Measurements from ENCODE around the gene IQCE. TPM values are rescaled to one million over a fixed set of nuclear protein-coding genes. Genes with fewer than 3 reads are reported as not detected.

IQCE gene
- total RNA-seq, 1 donor from 2014 or later = 22.2 TPM

DNA sequence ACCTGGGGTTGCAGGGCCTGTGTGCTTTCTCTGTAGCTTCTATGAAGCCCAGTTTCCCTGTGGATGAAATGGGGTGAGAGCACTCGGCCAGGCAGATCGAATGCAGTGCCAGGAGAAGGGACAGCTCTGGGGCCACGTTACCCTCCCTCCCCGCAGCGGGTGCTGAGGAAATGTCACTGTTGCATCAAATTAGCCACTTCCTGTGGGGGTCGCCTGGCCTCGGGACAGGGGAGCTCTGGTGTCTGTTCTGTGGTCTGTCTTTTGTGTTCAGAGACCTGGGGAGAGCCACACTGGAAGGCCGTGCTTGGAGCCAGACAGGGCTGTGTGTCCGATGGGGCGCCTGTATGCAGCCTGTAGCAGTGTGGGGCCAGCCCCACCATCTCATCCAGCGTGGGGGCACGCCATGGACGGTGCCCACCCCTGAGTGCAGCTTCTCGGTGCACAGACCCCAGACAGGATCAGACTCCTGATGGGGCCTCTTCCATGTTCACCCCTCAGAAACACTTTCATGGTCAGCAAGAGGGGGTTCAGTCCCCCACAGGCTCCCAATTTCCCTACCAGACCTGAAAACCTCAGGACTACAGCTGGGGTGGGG, 86.6 kb downstream of the IQCE start:
- DNase-seq = no peak
- Histone ChIP-seq H3K36me3 (peaks cover 25% of the 10 kb centered on the region), H3K27me3 (no peaks in the 10 kb centered on the region), H3K9me3 (no peaks in the 10 kb centered on the region), H3K27ac (no peak overlapping the region), H3K4me3 (no peak overlapping the region), H3K4me1 (peaks cover 36% of the 10 kb centered on the region)
- intact Hi-C loops (cut with DNase I) = no loop called here
- TF ChIP-seq, protein P1, sequence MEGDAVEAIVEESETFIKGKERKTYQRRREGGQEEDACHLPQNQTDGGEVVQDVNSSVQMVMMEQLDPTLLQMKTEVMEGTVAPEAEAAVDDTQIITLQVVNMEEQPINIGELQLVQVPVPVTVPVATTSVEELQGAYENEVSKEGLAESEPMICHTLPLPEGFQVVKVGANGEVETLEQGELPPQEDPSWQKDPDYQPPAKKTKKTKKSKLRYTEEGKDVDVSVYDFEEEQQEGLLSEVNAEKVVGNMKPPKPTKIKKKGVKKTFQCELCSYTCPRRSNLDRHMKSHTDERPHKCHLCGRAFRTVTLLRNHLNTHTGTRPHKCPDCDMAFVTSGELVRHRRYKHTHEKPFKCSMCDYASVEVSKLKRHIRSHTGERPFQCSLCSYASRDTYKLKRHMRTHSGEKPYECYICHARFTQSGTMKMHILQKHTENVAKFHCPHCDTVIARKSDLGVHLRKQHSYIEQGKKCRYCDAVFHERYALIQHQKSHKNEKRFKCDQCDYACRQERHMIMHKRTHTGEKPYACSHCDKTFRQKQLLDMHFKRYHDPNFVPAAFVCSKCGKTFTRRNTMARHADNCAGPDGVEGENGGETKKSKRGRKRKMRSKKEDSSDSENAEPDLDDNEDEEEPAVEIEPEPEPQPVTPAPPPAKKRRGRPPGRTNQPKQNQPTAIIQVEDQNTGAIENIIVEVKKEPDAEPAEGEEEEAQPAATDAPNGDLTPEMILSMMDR (IDR thresholded peaks at IDR 0.05) = no peak
- ATAC-seq = no peak

DNA sequence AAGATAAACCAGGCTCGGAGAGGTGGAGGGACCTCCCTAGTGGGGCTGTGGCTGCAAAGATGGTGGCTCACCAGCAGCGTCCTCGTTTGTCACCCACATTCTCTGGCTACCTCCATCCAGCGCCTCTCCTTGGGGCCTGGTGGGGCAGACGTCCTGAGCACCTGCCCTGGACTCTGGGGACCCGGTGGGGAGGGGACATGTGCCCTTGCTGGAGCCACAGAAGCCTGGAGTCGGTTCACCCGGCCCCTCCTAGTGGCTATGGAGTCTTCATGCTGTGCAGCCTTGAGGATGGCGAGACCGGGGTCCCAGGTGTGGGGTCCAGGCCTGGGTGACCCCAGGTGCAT, 87.5 kb downstream of the IQCE start:
- Histone ChIP-seq H3K4me3 (no peak overlapping the region), H3K27ac (no peak overlapping the region), H3K27me3 (no peaks in the 10 kb centered on the region), H3K36me3 (peaks cover 25% of the 10 kb centered on the region), H3K4me1 (peaks cover 26% of the 10 kb centered on the region), H3K9me3 (no peaks in the 10 kb centered on the region)
- no peak for DNase-seq
- TF ChIP-seq, protein P1 (IDR thresholded peaks at IDR 0.05) = no peak
- intact Hi-C loops (cut with DNase I) = no loop called here
- no peak for ATAC-seq

DNA sequence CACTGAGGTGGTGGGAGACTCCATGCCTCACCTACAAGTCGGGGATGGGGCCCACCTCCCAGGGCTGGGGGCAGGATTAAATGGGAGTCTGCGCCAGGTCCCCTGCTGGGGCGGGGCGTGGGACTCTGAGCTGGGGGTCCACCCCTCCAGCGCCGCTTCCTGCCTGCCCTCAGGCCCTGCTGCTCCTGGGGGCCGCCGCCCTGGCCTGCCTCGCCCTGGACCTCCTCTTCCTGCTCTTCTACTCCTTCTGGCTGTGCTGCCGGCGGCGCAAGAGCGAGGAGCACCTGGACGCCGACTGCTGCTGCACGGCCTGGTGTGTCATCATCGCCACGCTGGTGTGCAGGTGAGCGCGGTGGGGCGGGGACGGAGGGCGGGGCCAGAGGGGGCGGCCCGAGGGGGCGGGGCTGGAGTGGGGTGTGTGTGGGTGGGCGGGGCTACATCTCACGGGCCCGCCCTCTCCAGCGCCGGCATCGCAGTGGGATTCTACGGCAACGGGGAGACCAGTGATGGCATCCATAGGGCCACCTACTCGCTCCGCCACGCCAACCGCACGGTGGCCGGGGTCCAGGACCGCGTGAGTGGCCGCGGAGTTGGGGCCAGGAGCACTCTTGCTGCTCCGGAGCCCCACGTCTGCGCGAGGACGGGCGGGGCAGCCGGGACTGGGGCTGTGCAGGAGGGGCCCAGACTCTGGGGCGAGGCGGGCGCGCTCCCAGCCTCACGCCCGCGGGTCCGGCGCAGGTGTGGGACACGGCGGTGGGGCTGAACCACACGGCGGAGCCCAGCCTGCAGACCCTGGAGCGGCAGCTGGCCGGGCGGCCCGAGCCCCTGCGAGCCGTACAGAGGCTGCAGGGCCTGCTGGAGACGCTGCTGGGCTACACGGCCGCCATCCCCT, 88.1 kb downstream of the IQCE start:
- ATAC-seq (no peak), DNase-seq (no peak)
- no peaks in the 10 kb centered on the region for H3K27me3 ChIP-seq
- intact Hi-C loops (cut with DNase I) = no loop called here
- peaks cover 25% of the 10 kb centered on the region for H3K36me3 ChIP-seq
- no peak overlapping the region for H3K27ac ChIP-seq
- H3K4me3 ChIP-seq = no peak overlapping the region
- H3K9me3 ChIP-seq = no peaks in the 10 kb centered on the region
- peaks cover 21% of the 10 kb centered on the region for H3K4me1 ChIP-seq
- TF ChIP-seq, protein P1 (IDR thresholded peaks at IDR 0.05) = no peak

DNA sequence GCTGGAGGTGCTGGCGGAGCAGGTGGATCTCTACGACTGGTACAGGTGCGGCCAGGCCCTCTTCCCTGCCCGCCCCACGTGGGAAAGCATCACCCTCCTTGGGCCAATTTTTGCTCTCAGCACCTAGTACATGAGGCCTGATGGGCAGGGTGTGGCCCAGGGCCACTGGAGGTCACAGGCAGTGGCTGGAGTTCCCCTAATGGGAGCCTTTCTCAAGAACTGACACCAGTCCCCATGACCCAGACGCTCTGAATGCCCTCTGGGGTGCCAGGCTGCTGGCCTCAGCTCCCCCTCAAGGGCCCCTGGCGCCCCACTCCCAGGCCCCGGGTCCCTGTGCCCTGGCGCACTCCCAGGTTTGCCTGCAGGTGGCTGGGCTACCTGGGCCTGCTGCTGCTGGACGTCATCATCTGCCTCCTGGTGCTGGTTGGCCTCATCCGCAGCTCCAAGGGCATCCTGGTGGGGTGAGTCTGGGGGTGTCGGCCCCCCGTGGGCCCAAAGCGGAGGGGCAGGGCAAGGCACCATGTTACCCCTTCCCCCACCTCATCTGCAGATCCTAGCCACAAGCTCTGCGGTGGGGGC, 88.9 kb downstream of the IQCE start:
- intact Hi-C loops (cut with DNase I) = no loop called here
- DNase-seq = peak; percentile 64
- peak; percentile 50 for ATAC-seq
- TF ChIP-seq, protein P1 (IDR thresholded peaks at IDR 0.05) = no peak
- H3K9me3 ChIP-seq = no peaks in the 10 kb centered on the region
- H3K27me3 ChIP-seq = no peaks in the 10 kb centered on the region
- H3K36me3 ChIP-seq = peaks cover 25% of the 10 kb centered on the region
- no peak overlapping the region for H3K27ac ChIP-seq
- no peak overlapping the region for H3K4me3 ChIP-seq
- H3K4me1 ChIP-seq = peaks cover 17% of the 10 kb centered on the region

DNA sequence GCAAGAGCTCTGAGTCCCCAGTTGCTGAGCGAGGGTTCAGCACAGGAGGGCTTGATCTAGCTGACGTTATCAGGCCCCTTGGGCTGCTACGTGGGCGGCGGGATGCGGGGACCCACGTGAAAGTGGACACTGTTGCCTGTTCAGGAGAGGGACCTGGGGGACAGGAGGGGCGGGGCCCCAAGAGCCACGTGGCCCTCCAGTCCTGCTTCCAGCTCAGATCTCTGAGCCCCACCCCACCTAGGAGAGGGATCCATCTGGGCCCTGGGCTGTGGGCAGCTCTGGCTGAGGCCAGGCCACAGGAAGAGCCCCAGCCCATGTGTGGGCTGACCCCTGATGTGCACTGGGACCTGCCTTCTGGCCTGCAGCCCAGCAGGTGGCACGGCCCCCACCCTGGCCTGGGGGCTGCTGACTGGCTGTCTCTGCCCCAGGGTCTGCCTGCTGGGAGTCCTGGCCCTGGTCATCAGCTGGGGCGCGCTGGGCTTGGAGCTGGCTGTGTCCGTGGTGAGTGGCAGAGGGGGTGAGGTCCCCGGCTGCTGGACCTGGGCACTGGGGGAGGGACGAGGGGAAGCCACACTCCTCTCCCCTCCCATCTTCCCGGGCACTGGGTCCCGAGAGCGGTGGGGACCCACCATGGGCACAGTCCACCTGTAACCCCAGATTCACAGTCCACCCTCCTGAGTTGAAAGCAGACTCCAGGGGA, 90.5 kb downstream of the IQCE start:
- DNase-seq (no peak), ATAC-seq (no peak)
- TF ChIP-seq, protein P1 (IDR thresholded peaks at IDR 0.05) = no peak
- H3K27ac ChIP-seq = no peak overlapping the region
- H3K4me3 ChIP-seq = no peak overlapping the region
- H3K4me1 ChIP-seq = peaks cover 14% of the 10 kb centered on the region
- peaks cover 25% of the 10 kb centered on the region for H3K36me3 ChIP-seq
- intact Hi-C loops (cut with DNase I) = no loop called here
- H3K27me3 ChIP-seq = no peaks in the 10 kb centered on the region
- H3K9me3 ChIP-seq = no peaks in the 10 kb centered on the region
